Measurements from ENCODE around the gene SLC13A2. TPM values are rescaled to one million over a fixed set of nuclear protein-coding genes. Genes with fewer than 3 reads are reported as not detected.

Gene SLC13A2
- total and polyA plus RNA-seq, 12 donors = 0.03 to 1.6 (median 0.05) TPM; not detected in 9

DNA sequence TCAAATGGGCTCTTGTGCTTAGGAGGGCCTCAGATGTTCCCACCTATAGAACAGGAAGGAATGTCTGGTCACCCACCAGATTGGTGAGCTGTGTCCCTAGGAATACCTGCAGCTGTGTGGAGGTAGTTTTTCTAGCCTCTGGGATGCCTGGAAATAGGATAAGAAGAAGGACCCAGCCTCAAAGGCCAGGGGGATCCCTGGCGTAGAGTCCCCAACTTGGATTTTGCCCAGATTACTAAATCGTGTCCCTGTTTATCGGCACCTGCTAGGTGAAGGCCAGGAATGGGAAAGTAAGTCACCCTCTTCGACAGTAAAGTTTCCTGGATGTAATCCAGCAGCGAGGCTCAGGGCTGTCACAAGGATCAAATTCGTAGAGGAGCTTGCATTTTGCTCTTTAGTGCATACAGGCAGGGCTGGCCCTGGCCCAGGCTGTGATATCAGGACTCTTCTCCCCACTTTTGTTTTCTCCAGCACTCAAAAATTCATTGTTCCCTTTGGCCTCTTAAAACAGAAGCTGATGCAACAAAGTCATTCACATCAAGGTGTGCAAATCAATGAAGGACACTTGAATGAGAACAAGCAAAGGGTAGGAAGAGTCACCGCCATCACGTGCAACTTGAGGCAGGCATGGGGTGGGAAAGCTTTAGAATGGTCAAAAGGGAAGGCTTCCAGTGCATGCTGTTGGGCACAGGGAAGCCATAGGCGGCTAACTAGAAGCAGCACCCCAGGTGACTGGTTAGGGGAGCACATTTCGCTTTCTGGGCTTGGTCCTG is 7.5 kb downstream of the SLC13A2 start:
- DNase-seq = peak in 1 of 7 donors; percentile 6
- WGBS, 4 donors = 65 to 72% (median 67%) methylated on average over 9 to 10 of the region's 10 CpGs
- H3K4me3 ChIP-seq = no peak overlapping the region
- no peaks in the 10 kb centered on the region for H3K9me3 ChIP-seq (replicated peaks in 1 of 3)
- intact Hi-C loops (cut with DNase I) = no loop called here
- TF ChIP-seq, protein P1, sequence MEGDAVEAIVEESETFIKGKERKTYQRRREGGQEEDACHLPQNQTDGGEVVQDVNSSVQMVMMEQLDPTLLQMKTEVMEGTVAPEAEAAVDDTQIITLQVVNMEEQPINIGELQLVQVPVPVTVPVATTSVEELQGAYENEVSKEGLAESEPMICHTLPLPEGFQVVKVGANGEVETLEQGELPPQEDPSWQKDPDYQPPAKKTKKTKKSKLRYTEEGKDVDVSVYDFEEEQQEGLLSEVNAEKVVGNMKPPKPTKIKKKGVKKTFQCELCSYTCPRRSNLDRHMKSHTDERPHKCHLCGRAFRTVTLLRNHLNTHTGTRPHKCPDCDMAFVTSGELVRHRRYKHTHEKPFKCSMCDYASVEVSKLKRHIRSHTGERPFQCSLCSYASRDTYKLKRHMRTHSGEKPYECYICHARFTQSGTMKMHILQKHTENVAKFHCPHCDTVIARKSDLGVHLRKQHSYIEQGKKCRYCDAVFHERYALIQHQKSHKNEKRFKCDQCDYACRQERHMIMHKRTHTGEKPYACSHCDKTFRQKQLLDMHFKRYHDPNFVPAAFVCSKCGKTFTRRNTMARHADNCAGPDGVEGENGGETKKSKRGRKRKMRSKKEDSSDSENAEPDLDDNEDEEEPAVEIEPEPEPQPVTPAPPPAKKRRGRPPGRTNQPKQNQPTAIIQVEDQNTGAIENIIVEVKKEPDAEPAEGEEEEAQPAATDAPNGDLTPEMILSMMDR (IDR thresholded peaks at IDR 0.05) = no peak
- TF ChIP-seq POLR2A (IDR thresholded peaks at IDR 0.05) = no peak
- no peaks in the 10 kb centered on the region for H3K36me3 ChIP-seq (replicated peaks in 1 of 2)
- no peak overlapping the region for H3K27ac ChIP-seq
- H3K4me1 ChIP-seq (replicated peaks in 1 of 2) = no peaks in the 10 kb centered on the region
- H3K27me3 ChIP-seq = no peaks in the 10 kb centered on the region

DNA sequence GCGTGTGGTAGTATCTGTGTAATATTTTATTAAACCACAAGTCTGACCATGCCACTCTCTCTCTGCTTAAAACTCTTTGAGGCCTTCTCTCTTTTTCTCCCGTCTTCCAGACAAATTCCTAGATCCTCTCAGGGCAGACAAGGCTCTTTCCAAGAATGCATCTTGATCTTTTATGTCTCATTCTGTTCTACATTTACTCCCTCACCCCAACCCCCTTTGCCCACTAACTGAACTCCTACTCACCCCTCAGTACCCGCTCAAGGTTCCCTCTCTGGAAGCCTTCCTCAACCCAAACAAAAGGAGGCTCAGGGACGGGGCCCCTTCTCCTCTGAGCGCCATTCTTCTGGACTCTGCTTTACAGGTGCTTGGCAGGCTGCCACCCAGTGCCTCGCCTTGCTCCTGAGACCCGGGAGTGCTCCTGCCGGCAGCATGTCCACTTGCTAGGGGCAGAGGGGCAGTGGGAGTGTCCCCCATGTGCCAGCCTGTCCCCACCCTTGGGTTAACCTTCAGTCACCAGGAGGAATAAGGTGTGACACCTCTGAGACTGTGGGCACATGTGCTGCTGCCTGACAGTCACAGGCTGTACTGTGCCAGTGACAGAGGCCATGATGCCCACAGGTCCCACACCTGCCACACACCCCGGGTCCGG is 9.2 kb downstream of the SLC13A2 start:
- Histone ChIP-seq H3K4me3 (no peak overlapping the region), H3K9me3 (replicated peaks in 1 of 3) (no peaks in the 10 kb centered on the region), H3K27ac (no peak overlapping the region), H3K27me3 (no peaks in the 10 kb centered on the region), H3K4me1 (replicated peaks in 1 of 2) (no peaks in the 10 kb centered on the region), H3K36me3 (replicated peaks in 1 of 2) (no peaks in the 10 kb centered on the region)
- intact Hi-C loops (cut with DNase I) = no loop called here
- 71 to 87% (median 72%) methylated on average over 9 to 10 of the region's 10 CpGs for WGBS, 4 donors
- no peak for DNase-seq
- TF ChIP-seq, protein P1 (IDR thresholded peaks at IDR 0.05) = no peak

DNA sequence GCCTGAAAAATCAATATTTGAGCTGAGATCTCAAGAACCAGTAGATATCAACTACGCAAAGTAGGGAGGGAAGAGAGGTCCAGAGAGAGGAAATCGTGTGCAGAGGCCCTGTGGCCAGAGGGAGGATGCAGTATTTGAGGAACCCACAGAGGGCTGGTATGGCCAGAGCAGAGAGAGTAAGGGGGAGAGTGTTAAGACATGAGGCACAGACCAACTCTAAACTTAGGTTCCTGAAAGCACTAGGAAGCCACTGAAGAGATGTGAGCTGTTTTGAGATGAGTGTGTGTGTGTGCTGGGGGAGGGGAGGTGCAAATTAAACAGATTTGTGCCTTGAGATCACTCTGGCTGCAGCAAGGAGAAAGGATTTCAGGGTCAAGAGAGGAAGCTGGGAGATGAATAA is 10.9 kb downstream of the SLC13A2 start:
- Histone ChIP-seq H3K27me3 (no peaks in the 10 kb centered on the region), H3K9me3 (replicated peaks in 1 of 3) (no peaks in the 10 kb centered on the region), H3K4me1 (replicated peaks in 1 of 2) (no peaks in the 10 kb centered on the region), H3K36me3 (replicated peaks in 1 of 2) (no peaks in the 10 kb centered on the region), H3K4me3 (no peak overlapping the region), H3K27ac (no peak overlapping the region)
- intact Hi-C loops (cut with DNase I) = no loop called here
- no peak for DNase-seq
- WGBS, 4 donors = 54 to 70% (median 55%) methylated on average over 2 of the region's 2 CpGs
- TF ChIP-seq POLR2A (IDR thresholded peaks at IDR 0.05) = no peak
- TF ChIP-seq, protein P1 (IDR thresholded peaks at IDR 0.05) = no peak

DNA sequence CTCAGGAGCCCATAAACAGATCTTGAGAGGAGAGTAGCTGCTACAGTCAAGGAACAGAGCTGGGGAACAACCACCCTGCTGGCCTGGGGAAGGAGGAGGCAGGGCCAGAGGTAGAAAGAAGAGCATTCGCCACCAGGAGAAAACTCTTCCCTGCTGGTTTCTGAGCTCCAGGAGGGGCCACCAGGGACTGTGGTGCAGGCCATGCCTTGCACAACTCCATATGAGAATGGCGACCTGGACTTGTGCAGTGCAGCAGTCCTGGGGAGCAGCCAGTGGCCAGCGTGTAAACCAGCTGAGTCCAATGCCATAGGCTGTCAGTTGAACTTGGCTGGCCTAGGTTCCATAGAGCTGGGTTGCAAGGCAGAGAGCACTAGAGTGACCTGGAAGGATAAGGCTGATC is 11.6 kb downstream of the SLC13A2 start:
- no peak for DNase-seq
- TF ChIP-seq, protein P1 (IDR thresholded peaks at IDR 0.05) = no peak
- TF ChIP-seq POLR2A (IDR thresholded peaks at IDR 0.05) = no peak
- Histone ChIP-seq H3K9me3 (replicated peaks in 1 of 3) (no peaks in the 10 kb centered on the region), H3K27ac (no peak overlapping the region), H3K36me3 (replicated peaks in 1 of 2) (no peaks in the 10 kb centered on the region), H3K4me3 (no peak overlapping the region), H3K27me3 (no peaks in the 10 kb centered on the region), H3K4me1 (replicated peaks in 1 of 2) (no peaks in the 10 kb centered on the region)
- 70 to 91% (median 82%) methylated on average over 1 to 3 of the region's 3 CpGs for WGBS, 4 donors
- intact Hi-C loops (cut with DNase I) = no loop called here

Data from adrenal gland (tissue), 12 donors.